ENCODE results near the gene SSUH2.

- TF ChIP-seq CTCF (IDR thresholded peaks at IDR 0.05), result no peak
- TF ChIP-seq ZFX (IDR thresholded peaks at IDR 0.05; ENCODE audit: borderline replicate concordance), result no peak
These were observed 23.0 kb upstream of the SSUH2 start for GRCh38 chr3:8667463-8668091.

All from 22Rv1 (cell line).